Stimulated activated CD4-positive, alpha-beta T cell treated with anti-CD3 and anti-CD28 coated beads, Interleukin-12 subunit alpha, Interleukin-12 subunit beta, amount 100 ng/mL, for 24 hours (primary cell): ENCODE results near the gene OR8H1.

ENCODE experiments used
- DNase-seq, 2 experiments: peaks; one replicate each; pipeline ENCODE4 v3.0.0-alpha.2; 2020; ENCODE audit warnings: low read depth in 2 of 2

Gene OR8H1

GRCh38 chr11:56292154-56292553 is at the start of gene OR8H1:
OR8H1 (minus strand) TSS chr11:56292254; CDS start chr11:56291062, 1,192 bp downstream.
- DNase-seq = no peak

GRCh38 chr11:56340289-56340688 is 48.2 kb upstream of the OR8H1 start:
- DNase-seq = no peak

- DNase-seq = no peak
These were observed 41.1 kb upstream of the OR8H1 start for GRCh38 chr11:56333156-56333555.

GRCh38 chr11:56331861-56332491 is 39.9 kb upstream of the OR8H1 start:
- DNase-seq = no peak

- DNase-seq = no peak
These were observed 22.8 kb upstream of the OR8H1 start, which contains the start of gene OR8K3 for GRCh38 chr11:56314844-56315243. OR8K3 (plus strand) TSS chr11:56315144; CDS start chr11:56318307, 3,163 bp downstream.

- no peak for DNase-seq
These were observed 15.8 kb upstream of the OR8H1 start for GRCh38 chr11:56307836-56308235.

- DNase-seq = no peak
These were observed 4.8 kb upstream of the OR8H1 start for GRCh38 chr11:56296898-56297297.

- DNase-seq = no peak
These were observed 18.2 kb downstream of the OR8H1 start, which contains the start of gene OR5T1 for GRCh38 chr11:56273854-56274253. OR5T1 (plus strand) TSS chr11:56274154; CDS start chr11:56275639, 1,485 bp downstream.

GRCh38 chr11:56271092-56271491 is 21.0 kb downstream of the OR8H1 start:
- DNase-seq = no peak

- no peak for DNase-seq
These were observed 40.1 kb downstream of the OR8H1 start, which contains the start of gene OR5T3 for GRCh38 chr11:56251954-56252353. OR5T3 (plus strand) TSS chr11:56252254; CDS start chr11:56252254, 0 bp downstream.
